ENCODE results near the gene STAT3.

DNA sequence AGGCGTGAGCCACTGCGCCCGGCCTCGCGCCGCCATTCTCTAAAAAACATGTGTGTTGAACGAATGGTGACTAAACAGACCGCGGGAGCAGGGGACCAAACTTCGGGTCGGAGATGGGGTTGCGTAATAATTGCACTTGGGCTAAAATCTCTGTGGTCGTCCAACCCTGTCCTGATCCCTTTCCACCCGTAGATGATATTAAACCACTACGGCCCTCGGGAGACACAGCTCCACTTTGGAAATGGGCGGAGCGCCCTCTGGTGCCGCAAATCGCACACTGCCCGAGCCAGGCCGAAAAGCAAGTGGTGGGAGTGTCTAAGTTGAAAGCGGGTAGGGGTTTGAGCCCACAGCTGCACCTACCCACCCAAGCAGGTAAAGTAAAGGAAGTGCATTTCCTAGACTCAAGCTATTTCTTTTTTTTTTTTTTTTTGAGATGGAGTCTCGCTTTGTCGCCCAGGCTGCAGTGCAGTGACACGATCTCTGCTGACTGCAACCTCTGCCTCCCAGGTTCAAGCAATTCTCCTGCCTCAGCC is 17.8 kb upstream of the STAT3 start:
- TF ChIP-seq, protein P1, sequence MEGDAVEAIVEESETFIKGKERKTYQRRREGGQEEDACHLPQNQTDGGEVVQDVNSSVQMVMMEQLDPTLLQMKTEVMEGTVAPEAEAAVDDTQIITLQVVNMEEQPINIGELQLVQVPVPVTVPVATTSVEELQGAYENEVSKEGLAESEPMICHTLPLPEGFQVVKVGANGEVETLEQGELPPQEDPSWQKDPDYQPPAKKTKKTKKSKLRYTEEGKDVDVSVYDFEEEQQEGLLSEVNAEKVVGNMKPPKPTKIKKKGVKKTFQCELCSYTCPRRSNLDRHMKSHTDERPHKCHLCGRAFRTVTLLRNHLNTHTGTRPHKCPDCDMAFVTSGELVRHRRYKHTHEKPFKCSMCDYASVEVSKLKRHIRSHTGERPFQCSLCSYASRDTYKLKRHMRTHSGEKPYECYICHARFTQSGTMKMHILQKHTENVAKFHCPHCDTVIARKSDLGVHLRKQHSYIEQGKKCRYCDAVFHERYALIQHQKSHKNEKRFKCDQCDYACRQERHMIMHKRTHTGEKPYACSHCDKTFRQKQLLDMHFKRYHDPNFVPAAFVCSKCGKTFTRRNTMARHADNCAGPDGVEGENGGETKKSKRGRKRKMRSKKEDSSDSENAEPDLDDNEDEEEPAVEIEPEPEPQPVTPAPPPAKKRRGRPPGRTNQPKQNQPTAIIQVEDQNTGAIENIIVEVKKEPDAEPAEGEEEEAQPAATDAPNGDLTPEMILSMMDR (IDR thresholded peaks at IDR 0.05; ENCODE audit: low read depth, low read length, poor library complexity, severe bottlenecking) = peak; percentile 95
- TF ChIP-seq EZH2phosphoT487 (IDR thresholded peaks at IDR 0.05; ENCODE audit: borderline replicate concordance, low read length) = no peak

Data from DOHH2 (cell line).